Measurements from ENCODE around the gene YWHAG.

GRCh38 chr7:76328389-76328788 is 30.4 kb downstream of the YWHAG start:
- no peak for TF ChIP-seq ZNF331 (CRISPR knock-in tag; IDR thresholded peaks at IDR 0.05; ENCODE audit: low read depth)
- TF ChIP-seq, protein P1, sequence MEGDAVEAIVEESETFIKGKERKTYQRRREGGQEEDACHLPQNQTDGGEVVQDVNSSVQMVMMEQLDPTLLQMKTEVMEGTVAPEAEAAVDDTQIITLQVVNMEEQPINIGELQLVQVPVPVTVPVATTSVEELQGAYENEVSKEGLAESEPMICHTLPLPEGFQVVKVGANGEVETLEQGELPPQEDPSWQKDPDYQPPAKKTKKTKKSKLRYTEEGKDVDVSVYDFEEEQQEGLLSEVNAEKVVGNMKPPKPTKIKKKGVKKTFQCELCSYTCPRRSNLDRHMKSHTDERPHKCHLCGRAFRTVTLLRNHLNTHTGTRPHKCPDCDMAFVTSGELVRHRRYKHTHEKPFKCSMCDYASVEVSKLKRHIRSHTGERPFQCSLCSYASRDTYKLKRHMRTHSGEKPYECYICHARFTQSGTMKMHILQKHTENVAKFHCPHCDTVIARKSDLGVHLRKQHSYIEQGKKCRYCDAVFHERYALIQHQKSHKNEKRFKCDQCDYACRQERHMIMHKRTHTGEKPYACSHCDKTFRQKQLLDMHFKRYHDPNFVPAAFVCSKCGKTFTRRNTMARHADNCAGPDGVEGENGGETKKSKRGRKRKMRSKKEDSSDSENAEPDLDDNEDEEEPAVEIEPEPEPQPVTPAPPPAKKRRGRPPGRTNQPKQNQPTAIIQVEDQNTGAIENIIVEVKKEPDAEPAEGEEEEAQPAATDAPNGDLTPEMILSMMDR (conservative IDR thresholded peaks at IDR 0.05; ENCODE audit: low read depth in 2 of 2) = no peak
- no peak for TF ChIP-seq STAT1 (IDR thresholded peaks at IDR 0.05; ENCODE audit: unreplicated experiment)
- no peak for TF ChIP-seq CREB1 (CRISPR knock-in tag; IDR thresholded peaks at IDR 0.05; ENCODE audit: low read depth)
- TF ChIP-seq EZH2 (IDR thresholded peaks at IDR 0.05; ENCODE audit: low read depth, unreplicated experiment) = no peak
- no peak for TF ChIP-seq POLR2AphosphoS5 (IDR thresholded peaks at IDR 0.05; ENCODE audit: low read depth)
- TF ChIP-seq EZH2phosphoT487 (IDR thresholded peaks at IDR 0.05; ENCODE audit: unreplicated experiment) = no peak
- TF ChIP-seq, protein P2, sequence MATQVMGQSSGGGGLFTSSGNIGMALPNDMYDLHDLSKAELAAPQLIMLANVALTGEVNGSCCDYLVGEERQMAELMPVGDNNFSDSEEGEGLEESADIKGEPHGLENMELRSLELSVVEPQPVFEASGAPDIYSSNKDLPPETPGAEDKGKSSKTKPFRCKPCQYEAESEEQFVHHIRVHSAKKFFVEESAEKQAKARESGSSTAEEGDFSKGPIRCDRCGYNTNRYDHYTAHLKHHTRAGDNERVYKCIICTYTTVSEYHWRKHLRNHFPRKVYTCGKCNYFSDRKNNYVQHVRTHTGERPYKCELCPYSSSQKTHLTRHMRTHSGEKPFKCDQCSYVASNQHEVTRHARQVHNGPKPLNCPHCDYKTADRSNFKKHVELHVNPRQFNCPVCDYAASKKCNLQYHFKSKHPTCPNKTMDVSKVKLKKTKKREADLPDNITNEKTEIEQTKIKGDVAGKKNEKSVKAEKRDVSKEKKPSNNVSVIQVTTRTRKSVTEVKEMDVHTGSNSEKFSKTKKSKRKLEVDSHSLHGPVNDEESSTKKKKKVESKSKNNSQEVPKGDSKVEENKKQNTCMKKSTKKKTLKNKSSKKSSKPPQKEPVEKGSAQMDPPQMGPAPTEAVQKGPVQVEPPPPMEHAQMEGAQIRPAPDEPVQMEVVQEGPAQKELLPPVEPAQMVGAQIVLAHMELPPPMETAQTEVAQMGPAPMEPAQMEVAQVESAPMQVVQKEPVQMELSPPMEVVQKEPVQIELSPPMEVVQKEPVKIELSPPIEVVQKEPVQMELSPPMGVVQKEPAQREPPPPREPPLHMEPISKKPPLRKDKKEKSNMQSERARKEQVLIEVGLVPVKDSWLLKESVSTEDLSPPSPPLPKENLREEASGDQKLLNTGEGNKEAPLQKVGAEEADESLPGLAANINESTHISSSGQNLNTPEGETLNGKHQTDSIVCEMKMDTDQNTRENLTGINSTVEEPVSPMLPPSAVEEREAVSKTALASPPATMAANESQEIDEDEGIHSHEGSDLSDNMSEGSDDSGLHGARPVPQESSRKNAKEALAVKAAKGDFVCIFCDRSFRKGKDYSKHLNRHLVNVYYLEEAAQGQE (IDR thresholded peaks at IDR 0.05; ENCODE audit: unreplicated experiment) = no peak
- no peak for TF ChIP-seq JUNB (IDR thresholded peaks at IDR 0.05; ENCODE audit: unreplicated experiment)
- TF ChIP-seq, protein P3, sequence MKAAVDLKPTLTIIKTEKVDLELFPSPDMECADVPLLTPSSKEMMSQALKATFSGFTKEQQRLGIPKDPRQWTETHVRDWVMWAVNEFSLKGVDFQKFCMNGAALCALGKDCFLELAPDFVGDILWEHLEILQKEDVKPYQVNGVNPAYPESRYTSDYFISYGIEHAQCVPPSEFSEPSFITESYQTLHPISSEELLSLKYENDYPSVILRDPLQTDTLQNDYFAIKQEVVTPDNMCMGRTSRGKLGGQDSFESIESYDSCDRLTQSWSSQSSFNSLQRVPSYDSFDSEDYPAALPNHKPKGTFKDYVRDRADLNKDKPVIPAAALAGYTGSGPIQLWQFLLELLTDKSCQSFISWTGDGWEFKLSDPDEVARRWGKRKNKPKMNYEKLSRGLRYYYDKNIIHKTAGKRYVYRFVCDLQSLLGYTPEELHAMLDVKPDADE (IDR thresholded peaks at IDR 0.05) = no peak
- no peak for TF ChIP-seq ZNF114 (CRISPR knock-in tag; IDR thresholded peaks at IDR 0.05)
- no peak for TF ChIP-seq NANOG (IDR thresholded peaks at IDR 0.05; ENCODE audit: borderline replicate concordance)
- TF ChIP-seq, protein P4, sequence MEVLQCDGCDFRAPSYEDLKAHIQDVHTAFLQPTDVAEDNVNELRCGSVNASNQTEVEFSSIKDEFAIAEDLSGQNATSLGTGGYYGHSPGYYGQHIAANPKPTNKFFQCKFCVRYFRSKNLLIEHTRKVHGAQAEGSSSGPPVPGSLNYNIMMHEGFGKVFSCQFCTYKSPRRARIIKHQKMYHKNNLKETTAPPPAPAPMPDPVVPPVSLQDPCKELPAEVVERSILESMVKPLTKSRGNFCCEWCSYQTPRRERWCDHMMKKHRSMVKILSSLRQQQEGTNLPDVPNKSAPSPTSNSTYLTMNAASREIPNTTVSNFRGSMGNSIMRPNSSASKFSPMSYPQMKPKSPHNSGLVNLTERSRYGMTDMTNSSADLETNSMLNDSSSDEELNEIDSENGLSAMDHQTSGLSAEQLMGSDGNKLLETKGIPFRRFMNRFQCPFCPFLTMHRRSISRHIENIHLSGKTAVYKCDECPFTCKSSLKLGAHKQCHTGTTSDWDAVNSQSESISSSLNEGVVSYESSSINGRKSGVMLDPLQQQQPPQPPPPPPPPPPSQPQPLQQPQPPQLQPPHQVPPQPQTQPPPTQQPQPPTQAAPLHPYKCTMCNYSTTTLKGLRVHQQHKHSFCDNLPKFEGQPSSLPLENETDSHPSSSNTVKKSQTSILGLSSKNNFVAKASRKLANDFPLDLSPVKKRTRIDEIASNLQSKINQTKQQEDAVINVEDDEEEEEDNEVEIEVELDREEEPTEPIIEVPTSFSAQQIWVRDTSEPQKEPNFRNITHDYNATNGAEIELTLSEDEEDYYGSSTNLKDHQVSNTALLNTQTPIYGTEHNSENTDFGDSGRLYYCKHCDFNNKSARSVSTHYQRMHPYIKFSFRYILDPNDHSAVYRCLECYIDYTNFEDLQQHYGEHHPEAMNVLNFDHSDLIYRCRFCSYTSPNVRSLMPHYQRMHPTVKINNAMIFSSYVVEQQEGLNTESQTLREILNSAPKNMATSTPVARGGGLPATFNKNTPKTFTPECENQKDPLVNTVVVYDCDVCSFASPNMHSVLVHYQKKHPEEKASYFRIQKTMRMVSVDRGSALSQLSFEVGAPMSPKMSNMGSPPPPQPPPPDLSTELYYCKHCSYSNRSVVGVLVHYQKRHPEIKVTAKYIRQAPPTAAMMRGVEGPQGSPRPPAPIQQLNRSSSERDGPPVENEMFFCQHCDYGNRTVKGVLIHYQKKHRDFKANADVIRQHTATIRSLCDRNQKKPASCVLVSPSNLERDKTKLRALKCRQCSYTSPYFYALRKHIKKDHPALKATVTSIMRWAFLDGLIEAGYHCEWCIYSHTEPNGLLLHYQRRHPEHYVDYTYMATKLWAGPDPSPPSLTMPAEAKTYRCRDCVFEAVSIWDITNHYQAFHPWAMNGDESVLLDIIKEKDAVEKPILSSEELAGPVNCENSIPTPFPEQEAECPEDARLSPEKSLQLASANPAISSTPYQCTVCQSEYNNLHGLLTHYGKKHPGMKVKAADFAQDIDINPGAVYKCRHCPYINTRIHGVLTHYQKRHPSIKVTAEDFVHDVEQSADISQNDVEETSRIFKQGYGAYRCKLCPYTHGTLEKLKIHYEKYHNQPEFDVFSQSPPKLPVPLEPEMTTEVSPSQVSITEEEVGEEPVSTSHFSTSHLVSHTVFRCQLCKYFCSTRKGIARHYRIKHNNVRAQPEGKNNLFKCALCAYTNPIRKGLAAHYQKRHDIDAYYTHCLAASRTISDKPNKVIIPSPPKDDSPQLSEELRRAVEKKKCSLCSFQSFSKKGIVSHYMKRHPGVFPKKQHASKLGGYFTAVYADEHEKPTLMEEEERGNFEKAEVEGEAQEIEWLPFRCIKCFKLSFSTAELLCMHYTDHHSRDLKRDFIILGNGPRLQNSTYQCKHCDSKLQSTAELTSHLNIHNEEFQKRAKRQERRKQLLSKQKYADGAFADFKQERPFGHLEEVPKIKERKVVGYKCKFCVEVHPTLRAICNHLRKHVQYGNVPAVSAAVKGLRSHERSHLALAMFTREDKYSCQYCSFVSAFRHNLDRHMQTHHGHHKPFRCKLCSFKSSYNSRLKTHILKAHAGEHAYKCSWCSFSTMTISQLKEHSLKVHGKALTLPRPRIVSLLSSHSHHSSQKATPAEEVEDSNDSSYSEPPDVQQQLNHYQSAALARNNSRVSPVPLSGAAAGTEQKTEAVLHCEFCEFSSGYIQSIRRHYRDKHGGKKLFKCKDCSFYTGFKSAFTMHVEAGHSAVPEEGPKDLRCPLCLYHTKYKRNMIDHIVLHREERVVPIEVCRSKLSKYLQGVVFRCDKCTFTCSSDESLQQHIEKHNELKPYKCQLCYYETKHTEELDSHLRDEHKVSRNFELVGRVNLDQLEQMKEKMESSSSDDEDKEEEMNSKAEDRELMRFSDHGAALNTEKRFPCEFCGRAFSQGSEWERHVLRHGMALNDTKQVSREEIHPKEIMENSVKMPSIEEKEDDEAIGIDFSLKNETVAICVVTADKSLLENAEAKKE (CRISPR knock-in tag; IDR thresholded peaks at IDR 0.05) = no peak
